H1 (cell line): ENCODE measurements around the gene ATP6V1F. TPM values are rescaled to one million over a fixed set of nuclear protein-coding genes. Genes with fewer than 3 reads are reported as not detected.

ENCODE experiments used
- CTCF ChIA-PET: fragments of 300-600 bp; sonication (Branson Sonifier 250); formaldehyde crosslinking; loops from one replicate; lab custom pipeline; 2021; ENCODE audit not compliant: partially characterized antibody; lab: Charles Lee
- POLR2A ChIA-PET: fragments of 300-600 bp; sonication (Branson Sonifier 250); formaldehyde crosslinking; loops from one replicate; lab custom pipeline; 2021; ENCODE audit warnings: inconsistent platforms; ENCODE audit not compliant: partially characterized antibody; lab: Charles Lee
- DNase-seq, 2 experiments: peaks; one replicate each; pipeline versions ENCODE4 v3.0.0 to v3.0.0-alpha.2; 2010 to 2022; ENCODE audit warnings: low spot score in 2 of 2, low read depth in 1 of 2, mixed read lengths in 1 of 2
- FAIRE-seq: peaks from 2 replicates; lab custom pipeline; 2011; peaks lifted over from hg19 to GRCh38; lab: Jason Lieb, UNC
- H2AFZ ChIP-seq: 2 replicates; pipeline ENCODE4 v1.8.1; 2012; ENCODE audit warnings: low read length, inconsistent platforms
- H2AK5ac ChIP-seq: 2 replicates; pipeline ENCODE4 v1.6.1; 2013; ENCODE audit warnings: low read depth, low read length
- H2BK120ac ChIP-seq: replicated peaks from 2 replicates; pipeline ENCODE3; 2013; ENCODE audit warnings: low read depth, low read length, inconsistent platforms
- H2BK12ac ChIP-seq: 2 replicates; pipeline ENCODE4 v1.6.1; 2013; ENCODE audit warnings: low read depth, low read length
- H2BK15ac ChIP-seq: 2 replicates; pipeline ENCODE4 v1.6.1; 2013; ENCODE audit warnings: low read length
- H2BK20ac ChIP-seq: 2 replicates; pipeline ENCODE4 v1.6.1; 2013; ENCODE audit warnings: low read length
- H2BK5ac ChIP-seq: 2 replicates; pipeline ENCODE4 v1.6.1; 2013; ENCODE audit warnings: low read depth, low read length
- H3K14ac ChIP-seq: 2 replicates; pipeline ENCODE4 v1.6.1; 2013; ENCODE audit warnings: inconsistent platforms; ENCODE audit not compliant: insufficient read length
- H3K18ac ChIP-seq: 2 replicates; pipeline ENCODE4 v1.6.1; 2013; ENCODE audit warnings: low read length; ENCODE audit errors: extremely low read depth
- H3K23ac ChIP-seq: 2 replicates; pipeline ENCODE4 v1.6.1; 2013; ENCODE audit warnings: inconsistent platforms; ENCODE audit not compliant: insufficient read length
- H3K23me2 ChIP-seq: 2 replicates; pipeline ENCODE4 v1.6.1; 2013; ENCODE audit warnings: low read depth, low read length
- H3K27ac ChIP-seq: 2 replicates; pipeline ENCODE4 v1.6.1; 2011; ENCODE audit warnings: low read depth, low read length, inconsistent platforms
- H3K27me3 ChIP-seq, 4 experiments: replicated peaks in 1 of 4; 1 replicate in 1 of 4; 2 replicates in 3 of 4; pipeline versions ENCODE4 v1.6.1 to v1.8.1; 2011 to 2013; ENCODE audit warnings: low read length in 3 of 4, mild to moderate bottlenecking in 3 of 4, inconsistent platforms in 2 of 4, mixed read lengths in 2 of 4, moderate library complexity in 1 of 4; ENCODE audit not compliant: control insufficient read depth in 3 of 4, insufficient read depth in 3 of 4; ENCODE audit errors: extremely low read depth in 1 of 4
- H3K36me3 ChIP-seq, 4 experiments: 2 replicates each; pipeline versions ENCODE4 v1.6.1 to v1.8.1; 2011 to 2013; ENCODE audit warnings: mild to moderate bottlenecking in 4 of 4, low read length in 3 of 4, moderate library complexity in 2 of 4, control low read depth in 1 of 4, inconsistent platforms in 1 of 4; ENCODE audit not compliant: insufficient read depth in 4 of 4, control insufficient read depth in 2 of 4
- H3K4ac ChIP-seq: replicated peaks from 2 replicates; pipeline ENCODE3; 2013; ENCODE audit warnings: low read length, low read depth, mixed read lengths, inconsistent platforms; ENCODE audit not compliant: insufficient read length
- H3K4me1 ChIP-seq, 4 experiments: replicated peaks in 1 of 4; 1 replicate in 1 of 4; 2 replicates in 3 of 4; pipeline versions ENCODE4 v1.6.1 to v1.8.1; 2011 to 2013; ENCODE audit warnings: low read length in 3 of 4, inconsistent platforms in 2 of 4, mixed read lengths in 1 of 4; ENCODE audit not compliant: insufficient read depth in 4 of 4, control insufficient read depth in 3 of 4
- H3K4me2 ChIP-seq, 2 experiments: 2 replicates each; pipeline versions ENCODE4 v1.6.1 to v1.8.1; 2011 to 2013; ENCODE audit warnings: low read depth in 2 of 2, low read length in 2 of 2, control low read depth in 1 of 2, inconsistent platforms in 1 of 2, mild to moderate bottlenecking in 1 of 2; ENCODE audit not compliant: insufficient read depth in 1 of 2
- H3K4me3 ChIP-seq, 4 experiments: fragments of 200-600, 300-600 bp in 1 of 4; sonication (generic), shearing (Covaris generic), sonication (Bioruptor Twin) in 1 of 4; 2 replicates each; pipeline versions ENCODE4 v1.5.1 to v1.8.1; 2011 to 2016; ENCODE audit warnings: low read length in 4 of 4, low read depth in 3 of 4, control low read depth in 2 of 4, inconsistent platforms in 2 of 4, mild to moderate bottlenecking in 2 of 4, mixed read lengths in 1 of 4, moderate library complexity in 1 of 4; ENCODE audit not compliant: insufficient read depth in 2 of 4; ENCODE audit errors: extremely low read depth in 1 of 4
- H3K56ac ChIP-seq: replicated peaks from 2 replicates; pipeline ENCODE3; 2013; ENCODE audit warnings: low read depth, mild to moderate bottlenecking, mixed read lengths, low read length, inconsistent platforms; ENCODE audit not compliant: insufficient read length
- H3K79me1 ChIP-seq: 2 replicates; pipeline ENCODE4 v1.6.1; 2013; ENCODE audit warnings: low read depth, low read length, control low read depth
- H3K79me2 ChIP-seq, 2 experiments: 2 replicates each; pipeline versions ENCODE4 v1.6.1 to v1.8.1; 2012 to 2013; ENCODE audit warnings: low read length in 2 of 2, mild to moderate bottlenecking in 2 of 2, inconsistent platforms in 1 of 2; ENCODE audit not compliant: insufficient read depth in 2 of 2, control insufficient read depth in 1 of 2
- H3K9ac ChIP-seq, 4 experiments: replicated peaks in 1 of 4; 1 replicate in 1 of 4; 2 replicates in 3 of 4; pipeline versions ENCODE4 v1.6.1 to v1.8.1; 2011 to 2013; ENCODE audit warnings: low read depth in 3 of 4, low read length in 3 of 4, control low read depth in 2 of 4, mild to moderate bottlenecking in 2 of 4, moderate library complexity in 2 of 4, inconsistent platforms in 1 of 4; ENCODE audit errors: extremely low read depth in 1 of 4
- H3K9me3 ChIP-seq, 2 experiments: 2 replicates each; pipeline versions ENCODE4 v1.6.1 to v1.8.1; 2012 to 2013; ENCODE audit warnings: mild to moderate bottlenecking in 2 of 2, moderate library complexity in 2 of 2, control low read depth in 1 of 2, inconsistent platforms in 1 of 2, low read depth in 1 of 2, low read length in 1 of 2, mixed read lengths in 1 of 2; ENCODE audit not compliant: insufficient read depth in 2 of 2
- H4K20me1 ChIP-seq, 2 experiments: replicated peaks in 1 of 2; 2 replicates each; pipeline versions ENCODE3 to v1.8.1; 2011 to 2013; ENCODE audit warnings: inconsistent platforms in 2 of 2, low read length in 2 of 2, mild to moderate bottlenecking in 1 of 2; ENCODE audit not compliant: insufficient read depth in 2 of 2, control insufficient read depth in 1 of 2
- H4K5ac ChIP-seq: 2 replicates; pipeline ENCODE4 v1.6.1; 2013; ENCODE audit warnings: low read length, low read depth, mixed read lengths, inconsistent platforms; ENCODE audit not compliant: insufficient read length
- H4K8ac ChIP-seq: 2 replicates; pipeline ENCODE4 v1.8.0; 2013; ENCODE audit warnings: mild to moderate bottlenecking, moderate library complexity, low read length, inconsistent platforms; ENCODE audit not compliant: insufficient read depth; ENCODE audit errors: extremely low read depth
- H4K91ac ChIP-seq: replicated peaks from 2 replicates; pipeline ENCODE3; 2013; ENCODE audit warnings: low read length, mixed read lengths, inconsistent platforms; ENCODE audit not compliant: insufficient read length
- BRCA1 ChIP-seq: IDR thresholded peaks from 2 replicates; pipeline ENCODE4 v1.6.1; 2012; ENCODE audit warnings: low read depth, low read length, improper control_type of control experiment
- CEBPB ChIP-seq: IDR thresholded peaks from 2 replicates; pipeline ENCODE4 v1.6.1; 2012; ENCODE audit warnings: low read depth, low read length
- CREB1 ChIP-seq: IDR thresholded peaks from 2 replicates; pipeline ENCODE4 v1.6.1; 2012; ENCODE audit warnings: inconsistent platforms
- HDAC6 ChIP-seq: IDR thresholded peaks from one replicate; pipeline ENCODE4 v1.7.1; 2012; ENCODE audit warnings: low read depth, mild to moderate bottlenecking, inconsistent platforms, low read length, moderate library complexity
- MAFK ChIP-seq: IDR thresholded peaks from 2 replicates; pipeline ENCODE4 v1.6.1; 2012; ENCODE audit warnings: low read depth, mild to moderate bottlenecking, improper control_type of control experiment, low read length
- POLR2AphosphoS5 ChIP-seq: IDR thresholded peaks from 2 replicates; pipeline ENCODE4 v1.6.1; 2011; ENCODE audit warnings: low read depth, low read length
- RNF2 ChIP-seq: fragments of 200-900, 300-1000 bp; sonication (generic); IDR thresholded peaks from 2 replicates; pipeline ENCODE4 v1.7.1; 2016; ENCODE audit warnings: borderline replicate concordance, low read depth, mild to moderate bottlenecking, antibody characterized with exemption, low read length; ENCODE audit not compliant: poor library complexity, severe bottlenecking; ENCODE audit errors: missing control alignments
- SRF ChIP-seq: IDR thresholded peaks from 2 replicates; pipeline ENCODE4 v1.6.1; 2011; ENCODE audit warnings: mild to moderate bottlenecking, low read depth, low read length, moderate library complexity
- SUZ12 ChIP-seq: fragments of 200-600 bp; sonication (generic); IDR thresholded peaks from 2 replicates; pipeline ENCODE4 v1.6.1; 2012; ENCODE audit warnings: mild to moderate bottlenecking, inconsistent platforms, low read length, moderate library complexity, mixed read lengths
- WGBS, 2 experiments: shearing (Covaris generic) in 1 of 2; methylation state at CpG; one replicate each; pipeline versions ENCODE4 v1.1.6 to v1.1.7; 2013 to 2015; ENCODE audit warnings: low lambda C conversion rate in 2 of 2, mixed read lengths in 2 of 2, inconsistent platforms in 1 of 2, low coverage in 1 of 2, missing lambda C conversion rate in 1 of 2; ENCODE audit not compliant: insufficient replicate concordance in 2 of 2, insufficient coverage in 1 of 2, insufficient read length in 1 of 2; ENCODE audit errors: extremely low coverage in 1 of 2, missing lambda C conversion rate in 1 of 2; 5-methylcytosine and 5-hydroxymethylcytosine counted together
- polyA plus RNA-seq, 7 experiments: library from polyadenylated mRNA; depleted of rRNA in 3 of 7; stranded (reverse) in 5 of 7; unstranded in 2 of 7; fragments of >200 nt in 5 of 7; fragments of 200-250 nt in 2 of 7; gene quantifications; 1 replicate in 5 of 7; 2 replicates in 1 of 7; 4 replicates in 1 of 7; pipeline versions ENCODE4 v1.2.1 to v1.2.3, GENCODE V29; 2011 to 2013; ENCODE audit warnings: missing spikeins in 2 of 7, mixed read lengths in 2 of 7
- total RNA-seq: library from RNA; stranded (reverse); fragmentation: NEBNext Ultra II Directional; extraction: Animal tissue kit (Norgen Biotek cat#: 25700); gene quantifications from 2 replicates; pipeline ENCODE4 v1.2.1, GENCODE V29; 2021
- TF ChIP-seq, protein P1 (sequence below): IDR thresholded peaks from 2 replicates; pipeline ENCODE4 v1.6.1; 2012; ENCODE audit warnings: low read length, inconsistent platforms
- TF ChIP-seq, protein P2 (sequence below): IDR thresholded peaks from 2 replicates; pipeline ENCODE4 v1.6.1; 2012; ENCODE audit warnings: inconsistent platforms

The ATP6V1F gene
- total and polyA plus RNA-seq, 2 of the 8 experiments (the other 6 are each of a cell fraction or from before 2014, with no cell fraction given) = 104 to 318 TPM

DNA sequence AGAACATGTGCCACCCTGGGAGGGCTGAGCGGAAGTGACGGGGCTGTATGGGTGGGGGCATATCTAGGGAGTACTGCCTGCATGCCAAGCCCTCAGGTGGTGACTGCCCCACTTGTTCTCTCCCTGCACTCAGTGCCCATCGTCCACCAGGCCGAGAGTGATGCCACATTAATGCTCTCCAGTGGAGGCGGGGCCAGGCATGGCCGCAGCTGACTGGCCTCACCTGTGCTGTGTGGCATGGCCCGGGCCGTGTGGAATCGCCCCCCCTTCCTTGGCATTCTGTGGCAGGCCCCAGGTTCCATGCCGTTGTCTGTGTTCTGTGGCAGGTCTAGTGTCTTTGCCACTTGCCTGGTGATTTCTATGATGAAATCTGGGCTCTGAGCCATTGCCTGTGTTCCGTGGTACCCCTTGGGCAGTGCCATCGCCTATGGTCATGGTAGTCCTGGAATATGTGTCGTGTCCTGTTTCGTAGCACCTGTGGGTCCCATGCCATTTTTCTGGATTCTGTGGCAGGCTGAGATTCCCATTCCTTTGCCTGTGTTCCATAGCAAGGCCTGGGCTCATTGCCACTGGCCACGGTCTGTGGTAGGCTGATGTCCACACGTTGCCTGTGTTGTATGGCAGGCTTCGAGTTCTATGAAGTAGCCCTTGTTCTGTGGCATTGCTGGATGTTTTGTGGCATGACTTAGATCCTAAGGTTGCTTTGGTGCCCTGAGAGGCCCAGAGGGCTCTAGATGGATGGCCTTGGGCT lies 23.5 kb upstream of the ATP6V1F start:
- H3K27ac ChIP-seq = no peak overlapping the region
- no peak overlapping the region for H3K56ac ChIP-seq
- no peak overlapping the region for H3K4me3 ChIP-seq
- no peak overlapping the region for H2BK15ac ChIP-seq
- ChIA-PET CTCF (interaction anchor here (1.2 to 11.5 kb wide), 5 partner anchors 16 to 44 kb away, joined by 3 to 148 read pairs (median 17); partner anchors contain the start of gene ATP6V1F), POLR2A (interaction anchor here (1.5 to 2.7 kb wide), 2 partner anchors 7 to 30 kb away, joined by 5 to 15 read pairs; no protein-coding TSS in a partner anchor)
- no peaks in the 10 kb centered on the region for H3K36me3 ChIP-seq
- no peak overlapping the region for H3K14ac ChIP-seq
- no peak overlapping the region for H3K4ac ChIP-seq
- no peak for FAIRE-seq
- no peaks in the 10 kb centered on the region for H3K23me2 ChIP-seq
- no peak overlapping the region for H4K5ac ChIP-seq
- H3K79me2 ChIP-seq = no peaks in the 10 kb centered on the region
- 96% methylated on average over 17 of the region's 17 CpGs; no CpG with 5 or more reads in 1 of the 2 experiments for WGBS, 2 experiments
- peaks cover 0 to 10% (median 7%) of the 10 kb centered on the region in 4 experiments; a peak in 6 of 7 replicates for H3K4me1 ChIP-seq
- H2BK120ac ChIP-seq = no peak overlapping the region
- H2BK20ac ChIP-seq = no peak overlapping the region
- H2AK5ac ChIP-seq = no peak overlapping the region
- no peak overlapping the region for H2BK5ac ChIP-seq
- H2AFZ ChIP-seq = no peak overlapping the region
- H3K18ac ChIP-seq = no peak overlapping the region
- DNase-seq = no peak
- no peaks in the 10 kb centered on the region for H3K9me3 ChIP-seq
- H3K9ac ChIP-seq = no peak overlapping the region
- no peaks in the 10 kb centered on the region for H4K20me1 ChIP-seq
- H2BK12ac ChIP-seq = no peak overlapping the region
- no peak overlapping the region for H3K23ac ChIP-seq
- H4K91ac ChIP-seq = no peak overlapping the region
- no peak overlapping the region for H4K8ac ChIP-seq
- H3K4me2 ChIP-seq = no peak overlapping the region
- H3K27me3 ChIP-seq = no peaks in the 10 kb centered on the region; a peak in 1 of 7 replicates
- no peaks in the 10 kb centered on the region for H3K79me1 ChIP-seq
- TF ChIP-seq MAFK (no peak), BRCA1 (no peak), RNF2 (no peak), CEBPB (no peak), HDAC6 (no peak), CREB1 (no peak), SUZ12 (no peak), SRF (no peak), POLR2AphosphoS5 (no peak)
- TF ChIP-seq, protein P1, sequence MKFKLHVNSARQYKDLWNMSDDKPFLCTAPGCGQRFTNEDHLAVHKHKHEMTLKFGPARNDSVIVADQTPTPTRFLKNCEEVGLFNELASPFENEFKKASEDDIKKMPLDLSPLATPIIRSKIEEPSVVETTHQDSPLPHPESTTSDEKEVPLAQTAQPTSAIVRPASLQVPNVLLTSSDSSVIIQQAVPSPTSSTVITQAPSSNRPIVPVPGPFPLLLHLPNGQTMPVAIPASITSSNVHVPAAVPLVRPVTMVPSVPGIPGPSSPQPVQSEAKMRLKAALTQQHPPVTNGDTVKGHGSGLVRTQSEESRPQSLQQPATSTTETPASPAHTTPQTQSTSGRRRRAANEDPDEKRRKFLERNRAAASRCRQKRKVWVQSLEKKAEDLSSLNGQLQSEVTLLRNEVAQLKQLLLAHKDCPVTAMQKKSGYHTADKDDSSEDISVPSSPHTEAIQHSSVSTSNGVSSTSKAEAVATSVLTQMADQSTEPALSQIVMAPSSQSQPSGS = no peak
- TF ChIP-seq, protein P2, sequence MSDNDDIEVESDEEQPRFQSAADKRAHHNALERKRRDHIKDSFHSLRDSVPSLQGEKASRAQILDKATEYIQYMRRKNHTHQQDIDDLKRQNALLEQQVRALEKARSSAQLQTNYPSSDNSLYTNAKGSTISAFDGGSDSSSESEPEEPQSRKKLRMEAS = no peak
